ENCODE results near the gene PALB2.

DNA sequence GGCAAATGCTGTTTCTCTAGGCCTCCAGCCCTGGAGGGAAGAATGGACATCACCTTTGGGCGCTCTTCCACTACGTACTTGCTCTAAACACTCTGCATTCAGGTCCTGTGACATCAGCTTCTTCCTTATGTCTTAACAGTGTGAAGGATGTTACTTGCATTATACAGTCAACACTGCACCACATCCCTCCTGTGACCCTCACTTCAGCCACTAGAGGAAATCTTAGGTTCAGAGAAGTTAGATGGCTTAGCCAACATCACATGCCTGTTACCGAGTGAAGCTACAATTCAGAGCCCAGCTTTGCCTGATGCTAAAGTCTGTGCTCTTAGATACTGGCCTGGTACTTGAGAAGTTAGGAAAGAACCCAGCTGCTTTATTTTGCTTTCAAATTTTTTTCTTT, 65.3 kb downstream of the PALB2 start:
- no peak for TF ChIP-seq SIN3A (IDR thresholded peaks at IDR 0.05; ENCODE audit: low read depth, low read length)
- TF ChIP-seq, protein P1, sequence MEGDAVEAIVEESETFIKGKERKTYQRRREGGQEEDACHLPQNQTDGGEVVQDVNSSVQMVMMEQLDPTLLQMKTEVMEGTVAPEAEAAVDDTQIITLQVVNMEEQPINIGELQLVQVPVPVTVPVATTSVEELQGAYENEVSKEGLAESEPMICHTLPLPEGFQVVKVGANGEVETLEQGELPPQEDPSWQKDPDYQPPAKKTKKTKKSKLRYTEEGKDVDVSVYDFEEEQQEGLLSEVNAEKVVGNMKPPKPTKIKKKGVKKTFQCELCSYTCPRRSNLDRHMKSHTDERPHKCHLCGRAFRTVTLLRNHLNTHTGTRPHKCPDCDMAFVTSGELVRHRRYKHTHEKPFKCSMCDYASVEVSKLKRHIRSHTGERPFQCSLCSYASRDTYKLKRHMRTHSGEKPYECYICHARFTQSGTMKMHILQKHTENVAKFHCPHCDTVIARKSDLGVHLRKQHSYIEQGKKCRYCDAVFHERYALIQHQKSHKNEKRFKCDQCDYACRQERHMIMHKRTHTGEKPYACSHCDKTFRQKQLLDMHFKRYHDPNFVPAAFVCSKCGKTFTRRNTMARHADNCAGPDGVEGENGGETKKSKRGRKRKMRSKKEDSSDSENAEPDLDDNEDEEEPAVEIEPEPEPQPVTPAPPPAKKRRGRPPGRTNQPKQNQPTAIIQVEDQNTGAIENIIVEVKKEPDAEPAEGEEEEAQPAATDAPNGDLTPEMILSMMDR (IDR thresholded peaks at IDR 0.05 in 2 of 3, conservative IDR thresholded peaks at IDR 0.05 in 1 of 3; ENCODE audit: control insufficient read depth in 2 of 3, extremely low read depth in 1 of 3, insufficient read depth in 1 of 3, low read depth in 3 of 3, low read length in 3 of 3), result no peak
- no peak for TF ChIP-seq FOS (IDR thresholded peaks at IDR 0.05; ENCODE audit: borderline replicate concordance, extremely low read depth, insufficient read length)
- TF ChIP-seq IKZF1 (conservative IDR thresholded peaks at IDR 0.05), result no peak
